Panc1 (cell line): Measurements from ENCODE around the gene TGIF1.
A peak's percentile ranks its signal among the peaks of the same experiment; 100 is the strongest.

Source experiments
- CTCF ChIP-seq: fragments of 450-650 bp; IDR thresholded peaks from 2 replicates; pipeline ENCODE4 v1.5.1; 2017; ENCODE audit warnings: mild to moderate bottlenecking
- POLR2AphosphoS5 ChIP-seq: IDR thresholded peaks from 2 replicates; pipeline ENCODE4 v1.6.1; 2012; ENCODE audit warnings: mild to moderate bottlenecking, low read depth, low read length, moderate library complexity
- SIN3A ChIP-seq: IDR thresholded peaks from 2 replicates; pipeline ENCODE4 v1.6.1; 2012; ENCODE audit warnings: low read depth, mild to moderate bottlenecking, low read length, moderate library complexity, borderline replicate concordance; ENCODE audit not compliant: insufficient read depth
- TF ChIP-seq, protein P1 (sequence below), 2 experiments: IDR thresholded peaks; 2 replicates each; pipeline ENCODE4 v1.6.1; 2011 to 2012; ENCODE audit warnings: low read depth in 2 of 2, control low read depth in 1 of 2, low read length in 1 of 2, mild to moderate bottlenecking in 1 of 2, moderate library complexity in 1 of 2; ENCODE audit not compliant: insufficient read depth in 1 of 2

GRCh38 chr18:3458378-3458777 lies 8.4 kb downstream of the TGIF1 start:
- TF ChIP-seq CTCF: no peak
- no peak for TF ChIP-seq SIN3A
- TF ChIP-seq, protein P1, sequence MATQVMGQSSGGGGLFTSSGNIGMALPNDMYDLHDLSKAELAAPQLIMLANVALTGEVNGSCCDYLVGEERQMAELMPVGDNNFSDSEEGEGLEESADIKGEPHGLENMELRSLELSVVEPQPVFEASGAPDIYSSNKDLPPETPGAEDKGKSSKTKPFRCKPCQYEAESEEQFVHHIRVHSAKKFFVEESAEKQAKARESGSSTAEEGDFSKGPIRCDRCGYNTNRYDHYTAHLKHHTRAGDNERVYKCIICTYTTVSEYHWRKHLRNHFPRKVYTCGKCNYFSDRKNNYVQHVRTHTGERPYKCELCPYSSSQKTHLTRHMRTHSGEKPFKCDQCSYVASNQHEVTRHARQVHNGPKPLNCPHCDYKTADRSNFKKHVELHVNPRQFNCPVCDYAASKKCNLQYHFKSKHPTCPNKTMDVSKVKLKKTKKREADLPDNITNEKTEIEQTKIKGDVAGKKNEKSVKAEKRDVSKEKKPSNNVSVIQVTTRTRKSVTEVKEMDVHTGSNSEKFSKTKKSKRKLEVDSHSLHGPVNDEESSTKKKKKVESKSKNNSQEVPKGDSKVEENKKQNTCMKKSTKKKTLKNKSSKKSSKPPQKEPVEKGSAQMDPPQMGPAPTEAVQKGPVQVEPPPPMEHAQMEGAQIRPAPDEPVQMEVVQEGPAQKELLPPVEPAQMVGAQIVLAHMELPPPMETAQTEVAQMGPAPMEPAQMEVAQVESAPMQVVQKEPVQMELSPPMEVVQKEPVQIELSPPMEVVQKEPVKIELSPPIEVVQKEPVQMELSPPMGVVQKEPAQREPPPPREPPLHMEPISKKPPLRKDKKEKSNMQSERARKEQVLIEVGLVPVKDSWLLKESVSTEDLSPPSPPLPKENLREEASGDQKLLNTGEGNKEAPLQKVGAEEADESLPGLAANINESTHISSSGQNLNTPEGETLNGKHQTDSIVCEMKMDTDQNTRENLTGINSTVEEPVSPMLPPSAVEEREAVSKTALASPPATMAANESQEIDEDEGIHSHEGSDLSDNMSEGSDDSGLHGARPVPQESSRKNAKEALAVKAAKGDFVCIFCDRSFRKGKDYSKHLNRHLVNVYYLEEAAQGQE (IDR thresholded peaks at IDR 0.05; ENCODE audit: insufficient read depth in 1 of 2, low read depth in 2 of 2, low read length in 1 of 2): no peak
- peak; percentile 38; the same call in 1 of the 2 replicates for TF ChIP-seq POLR2AphosphoS5
